BLaER1 treated with 17β-estradiol and CSF1 and Interleukin-3, amounts not matched to agents 10 nM and 100 nM (cell line): Measurements from ENCODE around the gene MRTFB.

Source experiments
- H3K27ac ChIP-seq, 11 experiments: shearing (Covaris generic); formaldehyde crosslinking; 2 replicates each; pipeline ENCODE4 v1.8.1; 2022
- H3K27me3 ChIP-seq, 11 experiments: shearing (Covaris generic); formaldehyde crosslinking; 2 replicates each; pipeline ENCODE4 v1.8.1; 2022
- H3K36me3 ChIP-seq, 11 experiments: shearing (Covaris generic); formaldehyde crosslinking; 2 replicates each; pipeline ENCODE4 v1.8.1; 2022
- H3K4me1 ChIP-seq, 10 experiments: shearing (Covaris generic); formaldehyde crosslinking; 2 replicates each; pipeline ENCODE4 v1.8.1; 2022
- H3K4me2 ChIP-seq, 11 experiments: shearing (Covaris generic); formaldehyde crosslinking; 2 replicates each; pipeline ENCODE4 v1.8.1; 2022
- H3K4me3 ChIP-seq, 10 experiments: shearing (Covaris generic); formaldehyde crosslinking; 2 replicates each; pipeline ENCODE4 v1.8.1; 2022
- H3K9ac ChIP-seq, 11 experiments: shearing (Covaris generic); formaldehyde crosslinking; 2 replicates each; pipeline ENCODE4 v1.8.1; 2022
- H3K9me3 ChIP-seq, 11 experiments: shearing (Covaris generic); formaldehyde crosslinking; replicated peaks in 1 of 11; 2 replicates each; pipeline ENCODE4 v1.8.1; 2022
- H4K20me1 ChIP-seq, 11 experiments: shearing (Covaris generic); formaldehyde crosslinking; 2 replicates each; pipeline ENCODE4 v1.8.1; 2022
- Cebpa-rat ChIP-seq, 11 experiments: shearing (Covaris generic); IDR thresholded peaks; 2 replicates each; pipeline ENCODE4 v1.8.1; 2022

MRTFB gene

DNA sequence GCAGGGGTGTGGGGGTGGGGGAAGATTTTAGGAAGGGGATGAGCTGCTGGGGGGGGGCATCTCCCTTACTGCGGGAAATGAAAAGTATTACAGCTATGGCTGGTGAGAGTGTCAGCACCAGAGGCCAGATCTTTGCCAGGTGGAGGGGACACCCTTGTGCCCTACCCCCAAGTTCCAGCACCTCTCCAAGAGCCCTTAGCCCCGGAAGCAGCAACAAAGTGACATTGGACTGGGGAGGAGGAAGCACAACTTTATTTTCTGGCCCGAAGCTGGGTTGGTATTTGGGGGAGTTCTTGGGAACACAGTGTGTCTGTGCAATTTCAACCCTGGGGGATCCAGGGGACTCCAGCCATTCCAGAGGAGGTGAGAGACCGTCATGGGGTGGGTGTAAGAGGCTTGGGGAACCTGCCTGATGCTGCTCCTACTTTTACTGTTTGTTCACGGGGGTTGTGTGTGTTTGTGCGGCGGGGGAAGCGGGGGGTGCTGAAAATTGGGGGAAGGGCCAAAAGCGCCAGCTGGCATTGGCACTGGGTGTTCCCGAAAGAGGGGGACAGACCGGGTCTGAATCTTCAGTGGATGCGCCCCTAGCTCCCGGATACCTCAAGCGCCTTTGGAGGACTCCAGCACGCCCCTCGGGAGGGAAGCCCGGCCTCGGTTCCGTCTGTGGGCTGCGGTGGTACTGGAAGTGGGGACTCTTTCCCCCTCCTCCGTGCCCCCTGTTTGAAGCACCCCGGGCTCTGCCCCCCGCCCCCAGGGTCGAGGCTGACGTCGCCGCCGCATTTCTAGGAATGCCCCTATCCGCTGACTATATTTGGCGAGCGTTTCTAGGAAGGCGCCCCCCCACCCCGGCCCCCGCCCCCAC, 230.3 kb downstream of the MRTFB start:
- Histone ChIP-seq H3K9me3 (no peaks in the 10 kb centered on the region), H4K20me1 (peaks cover 0 to 30% (median 12%) of the 10 kb centered on the region in 11 experiments; a peak in 12 of 22 replicates), H3K9ac (peak overlapping the region; percentile 60 to 74 (median 68); a peak in 19 of 22 replicates), H3K4me2 (peak overlapping the region; percentile 88 to 98 (median 94)), H3K4me3 (peak overlapping the region; percentile 45 to 70 (median 55); a peak in 19 of 20 replicates), H3K27ac (peak overlapping the region in 10 of 11 experiments; percentile 13 to 74 (median 62); a peak in 16 of 22 replicates), H3K36me3 (no peaks in the 10 kb centered on the region), H3K27me3 (peaks cover 30 to 49% (median 43%) of the 10 kb centered on the region in 11 experiments), H3K4me1 (peaks cover 17 to 41% (median 28%) of the 10 kb centered on the region in 10 experiments; a peak in 19 of 20 replicates)
- no peak for TF ChIP-seq Cebpa-rat (IDR thresholded peaks at IDR 0.05)

- no peak for TF ChIP-seq Cebpa-rat (IDR thresholded peaks at IDR 0.05)
- Histone ChIP-seq H3K27me3 (peaks cover 30 to 54% (median 43%) of the 10 kb centered on the region in 11 experiments), H3K36me3 (no peaks in the 10 kb centered on the region), H3K27ac (peak overlapping the region in 10 of 11 experiments; percentile 54 to 86 (median 78); a peak in 19 of 22 replicates), H3K4me3 (peak overlapping the region; percentile 73 to 96 (median 88)), H4K20me1 (peaks cover 0 to 36% (median 12%) of the 10 kb centered on the region in 11 experiments; a peak in 12 of 22 replicates), H3K9me3 (no peaks in the 10 kb centered on the region), H3K4me1 (peaks cover 23 to 48% (median 35%) of the 10 kb centered on the region in 10 experiments), H3K9ac (peak overlapping the region; percentile 77 to 89 (median 84)), H3K4me2 (peak overlapping the region; percentile 94 to 100 (median 99))
These were observed 230.9 kb downstream of the MRTFB start for GRCh38 chr16:14302031-14302398.

GRCh38 chr16:14302399-14303181, 231.5 kb downstream of the MRTFB start:
- TF ChIP-seq Cebpa-rat (IDR thresholded peaks at IDR 0.05): no peak
- Histone ChIP-seq H3K4me3 (peak overlapping the region; percentile 73 to 96 (median 88)), H3K9ac (peak overlapping the region; percentile 77 to 89 (median 84)), H3K9me3 (no peaks in the 10 kb centered on the region), H3K36me3 (no peaks in the 10 kb centered on the region), H4K20me1 (peaks cover 0 to 38% (median 14%) of the 10 kb centered on the region in 11 experiments; a peak in 12 of 22 replicates), H3K4me2 (peak overlapping the region; percentile 94 to 100 (median 99)), H3K4me1 (peaks cover 29 to 53% (median 40%) of the 10 kb centered on the region in 10 experiments), H3K27ac (peak overlapping the region in 10 of 11 experiments; percentile 54 to 86 (median 78); a peak in 20 of 22 replicates), H3K27me3 (peaks cover 30 to 54% (median 43%) of the 10 kb centered on the region in 11 experiments)

- H3K9me3 ChIP-seq: no peaks in the 10 kb centered on the region
These were observed 232.1 kb downstream of the MRTFB start for GRCh38 chr16:14303182-14303618.

DNA sequence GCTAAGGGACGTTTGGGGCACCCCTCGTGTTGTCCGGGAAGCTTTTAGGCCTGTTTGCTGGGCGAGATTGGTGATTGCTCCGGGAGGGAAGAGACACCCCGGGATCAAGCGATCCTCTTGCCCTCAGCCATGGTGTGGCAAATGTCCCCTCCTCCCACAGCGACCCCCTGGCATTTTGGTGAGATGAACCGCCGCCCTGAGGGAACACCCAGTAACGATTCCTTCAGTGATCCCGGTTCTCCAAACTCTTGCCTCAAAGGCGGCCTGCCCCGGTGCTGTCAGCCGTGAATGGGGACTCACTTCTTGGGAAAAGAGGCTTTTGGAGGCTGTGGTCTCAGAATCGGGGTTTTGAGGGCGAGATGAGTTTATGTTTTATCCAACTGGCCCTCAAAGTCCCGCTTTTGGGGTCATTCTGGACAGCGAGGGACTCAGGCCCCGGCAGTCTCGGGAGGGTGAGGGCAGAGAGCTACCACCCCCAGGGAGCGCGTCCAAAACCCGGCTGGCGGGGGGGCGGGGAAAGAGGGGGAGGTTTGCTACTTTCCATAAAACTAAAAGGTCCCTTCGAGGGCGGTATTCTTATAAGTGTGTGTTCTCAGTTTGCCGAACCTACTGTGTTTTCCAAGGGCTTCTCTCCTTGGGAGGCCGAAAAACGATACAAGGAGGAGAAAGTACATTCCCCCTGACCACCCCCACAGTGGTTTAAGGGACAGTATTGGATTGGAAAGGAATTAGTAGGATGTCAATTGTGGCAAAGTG, 232.7 kb downstream of the MRTFB start:
- H4K20me1 ChIP-seq: peaks cover 0 to 44% (median 14%) of the 10 kb centered on the region in 11 experiments; a peak in 12 of 22 replicates
- no peaks in the 10 kb centered on the region for H3K9me3 ChIP-seq
- peak overlapping the region in 9 of 11 experiments; percentile 64 to 86 (median 79); a peak in 15 of 22 replicates for H3K27ac ChIP-seq
- H3K4me1 ChIP-seq: peaks cover 41 to 66% (median 53%) of the 10 kb centered on the region in 10 experiments
- H3K4me2 ChIP-seq: peak overlapping the region; percentile 94 to 100 (median 99)
- H3K9ac ChIP-seq: peak overlapping the region; percentile 77 to 89 (median 84); a peak in 21 of 22 replicates
- H3K36me3 ChIP-seq: no peaks in the 10 kb centered on the region
- peak overlapping the region; percentile 73 to 96 (median 88) for H3K4me3 ChIP-seq
- H3K27me3 ChIP-seq: peaks cover 30 to 54% (median 43%) of the 10 kb centered on the region in 11 experiments
- no peak for TF ChIP-seq Cebpa-rat (IDR thresholded peaks at IDR 0.05)

More at GRCh38 chr16:14303182-14303618, 232.1 kb downstream of the MRTFB start:
- H3K27ac ChIP-seq: peak overlapping the region in 10 of 11 experiments; percentile 54 to 86 (median 78); a peak in 20 of 22 replicates
- H3K36me3 ChIP-seq: no peaks in the 10 kb centered on the region
- H3K4me1 ChIP-seq: peaks cover 35 to 59% (median 46%) of the 10 kb centered on the region in 10 experiments
- peak overlapping the region; percentile 77 to 89 (median 84) for H3K9ac ChIP-seq
- H3K27me3 ChIP-seq: peaks cover 30 to 54% (median 43%) of the 10 kb centered on the region in 11 experiments
- TF ChIP-seq Cebpa-rat (IDR thresholded peaks at IDR 0.05): no peak
- H4K20me1 ChIP-seq: peaks cover 0 to 43% (median 14%) of the 10 kb centered on the region in 11 experiments; a peak in 12 of 22 replicates
- H3K4me2 ChIP-seq: peak overlapping the region; percentile 94 to 100 (median 99)
- peak overlapping the region; percentile 73 to 96 (median 88) for H3K4me3 ChIP-seq

DNA sequence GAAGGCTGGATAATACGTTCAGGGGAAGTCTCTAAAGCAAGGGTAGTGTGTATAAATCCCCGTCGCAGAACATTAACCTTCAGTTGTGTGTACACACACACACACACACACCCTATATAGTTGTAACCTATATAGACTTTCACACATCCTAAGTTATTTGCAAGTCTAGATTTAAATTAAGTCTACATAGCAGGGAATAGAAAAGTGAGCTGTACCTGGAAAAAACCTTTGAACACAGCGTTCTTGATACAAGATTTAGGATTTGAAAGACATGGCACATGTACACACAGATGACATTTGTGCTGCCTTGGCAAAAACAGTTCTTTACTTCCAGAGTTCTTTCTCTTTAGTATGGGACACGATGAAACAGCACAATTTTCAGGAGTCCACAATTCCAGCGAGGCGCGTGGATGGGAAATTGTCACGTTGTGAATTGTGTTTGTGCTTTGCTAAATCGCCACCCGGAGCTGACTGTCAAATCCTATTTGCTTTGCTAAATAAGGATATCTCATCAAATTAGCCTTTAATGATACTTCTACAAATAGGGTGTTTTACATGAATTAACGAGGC, 233.9 kb downstream of the MRTFB start:
- H3K4me1 ChIP-seq: peaks cover 53 to 77% (median 64%) of the 10 kb centered on the region in 10 experiments
- H3K27ac ChIP-seq: no peak overlapping the region
- no peaks in the 10 kb centered on the region for H3K9me3 ChIP-seq
- H4K20me1 ChIP-seq: peaks cover 0 to 44% (median 14%) of the 10 kb centered on the region in 11 experiments; a peak in 12 of 22 replicates
- no peak overlapping the region for H3K4me3 ChIP-seq
- peaks cover 30 to 54% (median 43%) of the 10 kb centered on the region in 11 experiments for H3K27me3 ChIP-seq
- H3K36me3 ChIP-seq: no peaks in the 10 kb centered on the region
- H3K4me2 ChIP-seq: peak overlapping the region in 4 of 11 experiments; percentile 7 to 94 (median 52); a peak in 4 of 22 replicates
- no peak for TF ChIP-seq Cebpa-rat (IDR thresholded peaks at IDR 0.05)
- H3K9ac ChIP-seq: no peak overlapping the region

DNA sequence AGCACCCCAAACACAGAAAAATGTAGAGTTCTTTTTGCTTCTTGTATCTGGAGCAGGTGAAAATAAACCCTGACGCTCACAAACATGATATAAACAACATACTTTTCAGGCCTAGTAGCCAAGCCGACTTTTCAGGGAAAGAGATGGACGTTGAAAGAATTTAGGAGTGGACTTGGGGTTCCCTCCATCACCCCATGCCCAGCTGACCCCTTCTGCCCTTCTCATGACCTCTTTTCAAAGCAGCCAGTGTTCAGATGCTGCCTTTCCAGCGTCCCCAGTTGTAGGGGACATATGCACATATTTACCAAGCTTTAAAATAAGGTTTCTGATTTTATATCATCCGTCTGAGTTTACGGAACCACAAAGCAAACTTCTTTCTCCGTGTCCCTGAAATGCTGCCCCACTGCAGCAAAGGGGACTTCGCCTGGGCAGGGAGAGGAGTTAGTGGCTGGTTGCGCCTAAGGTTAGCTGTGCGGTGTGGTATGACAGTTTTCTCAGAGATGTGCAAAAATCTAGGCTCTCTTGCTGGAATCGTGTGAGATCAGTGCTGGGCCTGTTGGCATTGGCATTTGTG, 235.5 kb downstream of the MRTFB start:
- Histone ChIP-seq H3K4me1 (peaks cover 60 to 87% (median 73%) of the 10 kb centered on the region in 10 experiments), H3K4me2 (peak overlapping the region; percentile 74 to 95 (median 91)), H3K36me3 (no peaks in the 10 kb centered on the region)

More for the DNA sequence above, 235.5 kb downstream of the MRTFB start:
- no peak overlapping the region for H3K4me3 ChIP-seq
- peaks cover 0 to 44% (median 14%) of the 10 kb centered on the region in 11 experiments; a peak in 12 of 22 replicates for H4K20me1 ChIP-seq
- peak overlapping the region in 2 of 11 experiments; percentile 76 to 89; a peak in 2 of 22 replicates for H3K27ac ChIP-seq
- TF ChIP-seq Cebpa-rat (IDR thresholded peaks at IDR 0.05): no peak
- H3K9me3 ChIP-seq: no peaks in the 10 kb centered on the region
- peak overlapping the region in 4 of 11 experiments; percentile 19 to 78 (median 56); a peak in 9 of 22 replicates for H3K9ac ChIP-seq
- H3K27me3 ChIP-seq: peaks cover 30 to 49% (median 38%) of the 10 kb centered on the region in 11 experiments
